K562 (cell line): ENCODE measurements around the gene OR2AP1. TPM values are rescaled to one million over a fixed set of nuclear protein-coding genes. Genes with fewer than 3 reads are reported as not detected.

Experiments
- ATAC-seq: fragments of 200-7000 bp; cut with Tn5 transposase; 3 replicates; pipeline ENCODE4 v1.9.1; 2020; ENCODE audit warnings: moderate library complexity
- BruUV-seq: library from RNA; stranded (reverse); fragments of 400-500 nt; replicated peaks from 2 replicates; lab custom pipeline; 2021; lab: Mats Ljungman, UMichigan
- CTCF ChIA-PET: fragments of 300-600 bp; formaldehyde crosslinking; extraction: SDS; loops from one replicate; lab custom pipeline; 2021; ENCODE audit warnings: low intra/inter-chr PET ratio; lab: Yijun Ruan, JAX
- POLR2A ChIA-PET: fragments of 300-600, 350-650 bp; sonication (Branson Sonifier 250); formaldehyde crosslinking; extraction: SDS; loops from one replicate; lab custom pipeline; 2021; ENCODE audit warnings: antibody characterized with exemption, inconsistent platforms; lab: Yijun Ruan, JAX
- DNase-seq, 4 experiments: peaks; one replicate each; pipeline versions ENCODE4 v3.0.0 to v3.0.0-alpha.2; 2011 to 2018; ENCODE audit warnings: low spot score in 3 of 4, mixed read lengths in 3 of 4; ENCODE audit errors: extremely low read depth in 1 of 4
- FAIRE-seq: peaks from 2 replicates; lab custom pipeline; 2011; peaks lifted over from hg19 to GRCh38; lab: Jason Lieb, UNC
- H2AFZ ChIP-seq: 2 replicates; pipeline ENCODE4 v1.6.0; 2011; ENCODE audit warnings: low read depth, low read length, control low read depth, inconsistent platforms
- H3K27ac ChIP-seq: fragments of 200-600 bp; 3 replicates; pipeline ENCODE4 v1.8.0; 2011; ENCODE audit warnings: low read depth, mild to moderate bottlenecking, control low read depth, inconsistent platforms, low read length, moderate library complexity, mixed read lengths; ENCODE audit errors: extremely low read depth
- H3K27me3 ChIP-seq, 2 experiments: fragments of 300-600 bp in 1 of 2; 2 replicates in 1 of 2; 3 replicates in 1 of 2; pipeline versions ENCODE4 v1.6.0 to v1.8.0; 2011; ENCODE audit warnings: inconsistent platforms in 2 of 2, low read length in 2 of 2, mild to moderate bottlenecking in 1 of 2, mixed read lengths in 1 of 2, moderate library complexity in 1 of 2; ENCODE audit not compliant: control insufficient read depth in 2 of 2, insufficient read depth in 2 of 2
- H3K36me3 ChIP-seq: fragments of 300-600 bp; 3 replicates; pipeline ENCODE4 v1.8.0; 2011; ENCODE audit warnings: mild to moderate bottlenecking, low read length, inconsistent platforms; ENCODE audit not compliant: control insufficient read depth, insufficient read depth
- H3K4me1 ChIP-seq, 2 experiments: fragments of 200-600 bp in 1 of 2; replicated peaks in 1 of 2; 2 replicates in 1 of 2; 3 replicates in 1 of 2; pipeline versions ENCODE4 v1.5.1 to v1.8.0; 2011; ENCODE audit warnings: inconsistent platforms in 2 of 2, low read length in 2 of 2, mild to moderate bottlenecking in 1 of 2, mixed read lengths in 1 of 2, moderate library complexity in 1 of 2; ENCODE audit not compliant: control insufficient read depth in 2 of 2, insufficient read depth in 2 of 2
- H3K4me2 ChIP-seq: 2 replicates; pipeline ENCODE4 v1.6.1; 2011; ENCODE audit warnings: low read length, control low read depth, inconsistent platforms, mixed read lengths; ENCODE audit not compliant: insufficient read depth
- H3K4me3 ChIP-seq: fragments of 200-600 bp; sonication (generic), shearing (Covaris generic); 2 replicates; pipeline ENCODE4 v1.5.1; 2016; ENCODE audit warnings: control low read depth, inconsistent platforms
- H3K79me2 ChIP-seq: fragments of 200-600 bp; 3 replicates; pipeline ENCODE4 v1.8.0; 2011; ENCODE audit warnings: low read length, inconsistent platforms; ENCODE audit not compliant: control insufficient read depth, insufficient read depth
- H3K9ac ChIP-seq, 2 experiments: 2 replicates each; pipeline versions ENCODE4 v1.6.0 to v1.6.1; 2011; ENCODE audit warnings: low read depth in 2 of 2, low read length in 2 of 2, control low read depth in 1 of 2, inconsistent platforms in 1 of 2, mild to moderate bottlenecking in 1 of 2, mixed read lengths in 1 of 2; ENCODE audit not compliant: insufficient read depth in 1 of 2
- H3K9me1 ChIP-seq: one replicate; pipeline ENCODE4 v1.6.0; 2011; ENCODE audit warnings: inconsistent platforms, mild to moderate bottlenecking, low read length, moderate library complexity; ENCODE audit not compliant: control insufficient read depth, insufficient read depth
- H3K9me3 ChIP-seq: replicated peaks from 2 replicates; pipeline ENCODE4 v1.5.1; 2011; ENCODE audit warnings: low read depth, low read length, inconsistent platforms; ENCODE audit not compliant: control insufficient read depth, insufficient read depth
- H4K20me1 ChIP-seq: replicated peaks from 2 replicates; pipeline ENCODE4 v1.6.1; 2011; ENCODE audit warnings: low read length, inconsistent platforms, mixed read lengths; ENCODE audit not compliant: control insufficient read depth, insufficient read depth
- CREB1 ChIP-seq, 2 experiments: sonication (generic) in 1 of 2; formaldehyde crosslinking in 1 of 2; IDR thresholded peaks; 2 replicates each; pipeline versions ENCODE4 v1.6.1 to v1.8.0; 2012 to 2022; ENCODE audit warnings: inconsistent platforms in 1 of 2, mild to moderate bottlenecking in 1 of 2, missing genetic modification reagents in 1 of 2, moderate library complexity in 1 of 2
- FOXJ2 ChIP-seq: fragments of 200-800 bp; sonication (Bioruptor generic); IDR thresholded peaks from 2 replicates; pipeline ENCODE4 v1.6.1; 2016; ENCODE audit warnings: missing genetic modification characterization, missing compliant biosample characterization
- GABPA ChIP-seq: fragments of 200-800 bp; sonication (Bioruptor generic); conservative IDR thresholded peaks from 2 replicates; pipeline ENCODE4 v1.6.1; 2016; ENCODE audit warnings: low read depth, missing genetic modification characterization, missing compliant biosample characterization
- HDAC2 ChIP-seq: fragments of 450-650 bp; IDR thresholded peaks from 2 replicates; pipeline ENCODE4 v1.6.1; 2016; ENCODE audit warnings: mild to moderate bottlenecking
- HOMEZ ChIP-seq: fragments of 250-450 bp; sonication (Bioruptor Pico); IDR thresholded peaks from 2 replicates; pipeline ENCODE4 v1.4.0; 2020; ENCODE audit warnings: mild to moderate bottlenecking, moderate library complexity
- IRF1 ChIP-seq: sonication (generic); formaldehyde crosslinking; IDR thresholded peaks from 2 replicates; pipeline ENCODE4 v1.8.0; 2022; ENCODE audit warnings: missing genetic modification reagents, mild to moderate bottlenecking, borderline replicate concordance
- JUN ChIP-seq, 2 experiments: sonication (generic) in 1 of 2; formaldehyde crosslinking in 1 of 2; IDR thresholded peaks; 2 replicates each; pipeline versions ENCODE4 v1.6.1 to v1.8.0; 2012 to 2022; ENCODE audit warnings: borderline replicate concordance in 2 of 2, mild to moderate bottlenecking in 2 of 2, improper control_type of control experiment in 1 of 2, low read depth in 1 of 2, low read length in 1 of 2, missing genetic modification reagents in 1 of 2
- KDM5B ChIP-seq: fragments of 200-600 bp; sonication (generic); IDR thresholded peaks from 2 replicates; pipeline ENCODE4 v1.6.1; 2012; ENCODE audit warnings: low read depth, mild to moderate bottlenecking, moderate library complexity, low read length, control low read depth, inconsistent platforms; ENCODE audit not compliant: insufficient replicate concordance
- LARP7 ChIP-seq: fragments of 450-650 bp; IDR thresholded peaks from 2 replicates; pipeline ENCODE4 v1.6.1; 2016
- NCOR1 ChIP-seq: fragments of 450-650 bp; IDR thresholded peaks from 2 replicates; pipeline ENCODE4 v1.6.1; 2016; ENCODE audit warnings: mild to moderate bottlenecking, moderate library complexity
- ZNF311 ChIP-seq: fragments of 250-450 bp; sonication (Bioruptor Pico); IDR thresholded peaks from 2 replicates; pipeline ENCODE4 v1.4.0; 2020; ENCODE audit warnings: mild to moderate bottlenecking, moderate library complexity
- in situ Hi-C: fragments of 300-500 bp; cut with MboI; formaldehyde crosslinking; loops from 4 replicates; pipeline ENCODE4 v1.15.0; 2018; ENCODE audit warnings: inconsistent platforms, mixed read lengths
- intact Hi-C: fragments of 100-400 bp; cut with micrococcal nuclease; formaldehyde crosslinking; loops from 2 replicates; pipeline ENCODE4 v1.14.2; 2022
- polyA plus RNA-seq, 8 experiments: library from polyadenylated mRNA; depleted of rRNA in 4 of 8; stranded (reverse) in 5 of 8; unstranded in 3 of 8; fragments of >200 nt; fragmentation: Nextera tagmentation in 2 of 8; fragmentation: Illumina TruSeq in 1 of 8; extraction: Ambion mirVana in 2 of 8; extraction: Trizol in 1 of 8; gene quantifications; 2 replicates each; pipeline versions ENCODE4 v1.2.1 to v1.2.3, GENCODE V29; 2011 to 2014; ENCODE audit warnings: inconsistent platforms in 1 of 8, missing spikeins in 1 of 8
- total RNA-seq, 7 experiments: library from RNA; depleted of rRNA in 6 of 7; stranded (reverse); fragments of >200 nt in 6 of 7; fragmentation: Illumina TruSeq in 2 of 7; extraction: Trizol in 2 of 7; gene quantifications; 2 replicates each; pipeline versions ENCODE4 v1.2.1 to v1.2.3, GENCODE V29; 2011 to 2021; ENCODE audit warnings: low replicate concordance in 1 of 7

The OR2AP1 gene
- total and polyA plus RNA-seq, 9 of the 15 experiments (the other 6 are each of a cell fraction or from before 2014, with no cell fraction given), result not detected

- 0 out of 2 replicates have a peak, but pooled peaks have one; percentile 21 for TF ChIP-seq JUN (IDR thresholded peaks at IDR 0.05; ENCODE audit: borderline replicate concordance, low read depth, low read length)
- TF ChIP-seq JUN (CRISPR knock-in tag; IDR thresholded peaks at IDR 0.05; ENCODE audit: borderline replicate concordance), result no peak
- TF ChIP-seq NCOR1, result 0 out of 2 replicates have a peak, but pooled peaks have one; percentile 12
Observed at GRCh38 chr12:55619354-55620138, 47.3 kb downstream of the OR2AP1 start (continued).

- POLR2A ChIA-PET, result no interaction called here
- FAIRE-seq, result no peak
- H3K4me2 ChIP-seq, result no peak overlapping the region
- no peaks in the 10 kb centered on the region for H3K79me2 ChIP-seq
- H3K27me3 ChIP-seq, result 0 out of 5 replicates have a peak, but pooled peaks cover 0 to 8% of the 10 kb centered on the region in 2 experiments
- in situ Hi-C loops, result no loop called here
- H3K36me3 ChIP-seq, result no peaks in the 10 kb centered on the region
- intact Hi-C loops, result no loop called here
- H3K27ac ChIP-seq, result no peak overlapping the region
- H3K4me1 ChIP-seq, result no peaks in the 10 kb centered on the region
- no peaks in the 10 kb centered on the region for H3K9me3 ChIP-seq
- H2AFZ ChIP-seq, result no peak overlapping the region
- CTCF ChIA-PET, result no interaction called here
- H3K9ac ChIP-seq, result no peak overlapping the region
- TF ChIP-seq LARP7 (no peak), CREB1 (IDR thresholded peaks at IDR 0.05) (no peak), CREB1 (CRISPR knock-in tag; IDR thresholded peaks at IDR 0.05) (no peak), FOXJ2 (no peak), IRF1 (no peak), HOMEZ (no peak), KDM5B (no peak), GABPA (tag) (no peak), ZNF311 (CRISPR knock-in tag) (no peak), HDAC2 (no peak)
- H3K9me1 ChIP-seq, result no peaks in the 10 kb centered on the region
- ATAC-seq, result no peak
- BruUV-seq, result no TSS peak
- no peaks in the 10 kb centered on the region; the same call in 1 of the 2 replicates for H4K20me1 ChIP-seq
- H3K4me3 ChIP-seq, result no peak overlapping the region
- no peak for DNase-seq
Observed at GRCh38 chr12:55624056-55624455, 51.8 kb downstream of the OR2AP1 start.
